Activated CD8-positive, alpha-beta memory T cell treated with anti-CD3 and anti-CD28 coated beads for 4 hours (primary cell): Measurements from ENCODE around the gene CC2D1A.
"Not testable (repeated sequence)": the region's sequence is repeated elsewhere in the genome, so short reads cannot be mapped to it uniquely, and the experiment has no call there.

ENCODE experiments used
- DNase-seq, 2 donors: peaks; one replicate each; pipeline ENCODE4 v3.0.0-alpha.2; 2020; ENCODE audit warnings: low read depth in 2 of 2

CC2D1A gene

GRCh38 chr19:13961826-13962698 lies 56.1 kb downstream of the CC2D1A start:
- no peak for DNase-seq

- no peak for DNase-seq
Observed at GRCh38 chr19:13962699-13963602, 57.0 kb downstream of the CC2D1A start.

GRCh38 chr19:13963603-13964105 lies 57.7 kb downstream of the CC2D1A start:
- DNase-seq = no peak

- DNase-seq = no peak
Observed at GRCh38 chr19:13964776-13965175, 58.8 kb downstream of the CC2D1A start.

GRCh38 chr19:13965377-13965896 lies 59.4 kb downstream of the CC2D1A start:
- no peak for DNase-seq

GRCh38 chr19:13965926-13966683 lies 60.1 kb downstream of the CC2D1A start:
- no peak for DNase-seq

GRCh38 chr19:13966684-13967128 lies 60.7 kb downstream of the CC2D1A start:
- no peak for DNase-seq

- not testable (repeated sequence) for DNase-seq
Observed at GRCh38 chr19:13967206-13967605, 61.2 kb downstream of the CC2D1A start.

- no peak for DNase-seq
Observed at GRCh38 chr19:13968383-13968935, 62.5 kb downstream of the CC2D1A start.

GRCh38 chr19:13968999-13969398 lies 63.0 kb downstream of the CC2D1A start:
- DNase-seq = no peak

GRCh38 chr19:13969897-13970296 lies 63.9 kb downstream of the CC2D1A start:
- no peak for DNase-seq

- DNase-seq = not testable (repeated sequence)
Observed at GRCh38 chr19:13971868-13972267, 65.9 kb downstream of the CC2D1A start.

- DNase-seq = no peak
Observed at GRCh38 chr19:13972368-13973155, 66.6 kb downstream of the CC2D1A start.

GRCh38 chr19:13973479-13973878 lies 67.5 kb downstream of the CC2D1A start:
- not testable (repeated sequence) for DNase-seq

- DNase-seq = no peak
Observed at GRCh38 chr19:13974073-13974472, 68.1 kb downstream of the CC2D1A start.

GRCh38 chr19:13975870-13976269 lies 69.9 kb downstream of the CC2D1A start:
- DNase-seq = no peak

GRCh38 chr19:13976446-13976845 lies 70.4 kb downstream of the CC2D1A start:
- no peak for DNase-seq

GRCh38 chr19:13977803-13978202 lies 71.8 kb downstream of the CC2D1A start:
- DNase-seq = no peak

- DNase-seq = no peak
Observed at GRCh38 chr19:13978351-13979243, 72.6 kb downstream of the CC2D1A start.
